ENCODE measurements around the gene SCD.

DNA sequence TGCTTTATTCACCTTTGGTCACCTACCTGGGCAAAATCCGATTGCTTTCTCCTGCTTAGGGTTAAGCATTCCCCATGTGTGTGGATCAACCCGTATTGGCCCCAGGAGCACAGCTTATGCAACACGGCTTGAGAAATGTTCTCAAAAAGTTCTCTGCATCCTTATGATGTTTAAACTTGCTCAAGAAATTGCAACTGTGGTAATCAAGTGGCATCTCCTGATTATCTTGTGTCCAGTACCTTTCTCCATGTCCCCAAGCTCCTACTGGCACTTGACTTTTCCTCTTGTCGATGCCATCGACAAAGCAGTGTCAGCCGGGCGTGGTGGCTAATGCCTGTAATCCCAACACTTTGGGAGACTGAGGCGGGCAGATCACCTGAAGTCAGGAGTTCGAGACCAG, 12.3 kb upstream of the SCD start:
- no peak for TF ChIP-seq HDGF (IDR thresholded peaks at IDR 0.05; ENCODE audit: borderline replicate concordance)
- no peak for TF ChIP-seq ELF4 (IDR thresholded peaks at IDR 0.05)
- no peak for TF ChIP-seq CTBP1 (IDR thresholded peaks at IDR 0.05; ENCODE audit: borderline replicate concordance)
- TF ChIP-seq NFRKB (IDR thresholded peaks at IDR 0.05), result no peak
